ENCODE measurements around the gene FOXP3. TPM values are rescaled to one million over a fixed set of nuclear protein-coding genes. Genes with fewer than 3 reads are reported as not detected.

FOXP3 gene
- total RNA-seq, 2 donors from 2014 or later, result not detected

DNA sequence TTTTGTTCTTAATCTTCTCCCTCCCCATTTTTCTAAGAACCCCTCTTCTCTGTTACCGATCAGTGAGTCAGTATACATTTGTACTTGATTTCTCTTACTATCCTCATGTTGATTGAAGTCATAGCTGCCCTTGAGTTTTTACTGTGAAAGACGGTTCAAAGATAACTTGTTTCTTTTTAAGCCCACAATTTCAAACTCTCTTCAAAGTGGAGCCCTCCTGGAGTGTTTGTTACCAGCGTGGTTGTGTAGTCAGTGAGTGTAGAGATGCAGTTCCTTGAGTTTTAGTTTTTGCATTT lies 13.0 kb upstream of the FOXP3 start:
- no peak overlapping the region for H3K4me3 ChIP-seq
- peaks cover 0 to 8% of the 10 kb centered on the region in 2 donors for H3K4me1 ChIP-seq
- TF ChIP-seq, protein P1, sequence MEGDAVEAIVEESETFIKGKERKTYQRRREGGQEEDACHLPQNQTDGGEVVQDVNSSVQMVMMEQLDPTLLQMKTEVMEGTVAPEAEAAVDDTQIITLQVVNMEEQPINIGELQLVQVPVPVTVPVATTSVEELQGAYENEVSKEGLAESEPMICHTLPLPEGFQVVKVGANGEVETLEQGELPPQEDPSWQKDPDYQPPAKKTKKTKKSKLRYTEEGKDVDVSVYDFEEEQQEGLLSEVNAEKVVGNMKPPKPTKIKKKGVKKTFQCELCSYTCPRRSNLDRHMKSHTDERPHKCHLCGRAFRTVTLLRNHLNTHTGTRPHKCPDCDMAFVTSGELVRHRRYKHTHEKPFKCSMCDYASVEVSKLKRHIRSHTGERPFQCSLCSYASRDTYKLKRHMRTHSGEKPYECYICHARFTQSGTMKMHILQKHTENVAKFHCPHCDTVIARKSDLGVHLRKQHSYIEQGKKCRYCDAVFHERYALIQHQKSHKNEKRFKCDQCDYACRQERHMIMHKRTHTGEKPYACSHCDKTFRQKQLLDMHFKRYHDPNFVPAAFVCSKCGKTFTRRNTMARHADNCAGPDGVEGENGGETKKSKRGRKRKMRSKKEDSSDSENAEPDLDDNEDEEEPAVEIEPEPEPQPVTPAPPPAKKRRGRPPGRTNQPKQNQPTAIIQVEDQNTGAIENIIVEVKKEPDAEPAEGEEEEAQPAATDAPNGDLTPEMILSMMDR (IDR thresholded peaks at IDR 0.05), result no peak
- H3K9me3 ChIP-seq, result no peaks in the 10 kb centered on the region
- DNase-seq (ENCODE audit: low spot score), result no peak
- H3K36me3 ChIP-seq, result no peaks in the 10 kb centered on the region
- H3K27me3 ChIP-seq, result no peaks in the 10 kb centered on the region
- H3K27ac ChIP-seq, result peak overlapping the region in 1 of 2 donors; percentile 36

DNA sequence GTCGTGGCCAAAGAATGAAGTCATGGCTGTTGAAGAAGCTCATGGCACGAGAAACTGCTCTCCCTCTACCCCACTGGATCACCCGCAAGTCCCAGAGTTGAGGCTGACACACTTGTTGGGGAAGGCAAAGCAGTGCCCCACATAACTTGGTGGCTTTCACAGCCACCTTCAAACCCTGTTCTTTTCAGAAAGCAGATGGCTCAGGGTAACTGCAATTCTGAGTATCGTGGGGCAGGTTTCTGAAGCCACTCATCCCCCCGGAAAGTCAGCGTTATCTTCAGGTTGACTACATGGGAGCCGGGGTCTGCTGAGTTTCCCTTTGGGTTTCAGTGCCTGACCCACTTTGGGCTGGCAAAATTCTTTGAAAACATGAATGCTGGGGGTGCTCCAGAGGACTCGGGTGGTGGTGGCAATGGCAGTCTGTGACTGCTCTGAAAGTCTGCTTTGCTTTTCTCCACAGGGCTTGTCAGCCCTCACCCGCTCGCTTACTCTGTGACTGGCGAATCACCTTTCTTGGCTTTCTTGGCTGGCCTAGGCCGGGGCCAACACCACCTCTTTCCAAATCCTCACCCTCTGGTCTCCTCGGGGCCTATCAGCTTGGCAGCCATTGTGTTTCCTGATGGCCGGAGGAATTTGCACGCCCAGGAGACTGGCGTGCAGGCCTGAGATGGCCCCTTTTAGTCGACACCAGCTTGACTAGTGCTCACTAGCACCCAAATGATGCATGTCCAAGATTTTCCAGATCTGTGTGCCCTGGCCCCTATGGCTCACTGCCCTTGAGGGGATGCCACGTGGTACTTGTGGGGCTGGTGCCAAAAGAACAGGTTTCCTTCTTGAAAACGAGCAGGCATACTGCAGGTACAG lies 12.4 kb upstream of the FOXP3 start:
- Histone ChIP-seq H3K4me1 (peaks cover 0 to 14% of the 10 kb centered on the region in 2 donors), H3K36me3 (no peaks in the 10 kb centered on the region), H3K4me3 (no peak overlapping the region), H3K27ac (peak overlapping the region in 1 of 2 donors; percentile 36), H3K9me3 (no peaks in the 10 kb centered on the region), H3K27me3 (no peaks in the 10 kb centered on the region)
- no peak for DNase-seq (ENCODE audit: low spot score)
- TF ChIP-seq, protein P1 (IDR thresholded peaks at IDR 0.05), result no peak

DNA sequence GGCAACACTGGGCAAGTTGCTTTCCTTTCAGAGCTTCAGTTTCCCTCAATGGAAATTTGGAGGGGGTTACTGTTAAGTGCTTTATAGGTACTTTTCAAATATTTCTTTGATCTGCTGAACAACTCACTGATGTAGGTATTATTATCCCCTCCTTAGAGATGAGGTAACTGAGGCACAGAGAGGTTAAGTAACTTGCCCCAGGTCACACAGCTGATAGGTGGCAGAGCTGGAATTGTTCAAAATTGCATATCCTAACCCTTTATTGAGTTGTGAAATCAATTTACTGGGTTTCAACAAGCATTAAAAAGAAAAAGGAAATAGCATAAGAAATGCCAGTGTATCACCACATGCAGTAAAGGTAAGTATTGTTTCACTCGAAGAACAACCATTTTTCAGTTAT lies 11.7 kb upstream of the FOXP3 start:
- TF ChIP-seq, protein P1 (IDR thresholded peaks at IDR 0.05), result no peak
- Histone ChIP-seq H3K36me3 (no peaks in the 10 kb centered on the region), H3K27me3 (no peaks in the 10 kb centered on the region), H3K4me3 (no peak overlapping the region), H3K27ac (peak overlapping the region in 1 of 2 donors; percentile 36), H3K9me3 (no peaks in the 10 kb centered on the region), H3K4me1 (peaks cover 0 to 20% of the 10 kb centered on the region in 2 donors)
- DNase-seq (ENCODE audit: low spot score), result no peak

DNA sequence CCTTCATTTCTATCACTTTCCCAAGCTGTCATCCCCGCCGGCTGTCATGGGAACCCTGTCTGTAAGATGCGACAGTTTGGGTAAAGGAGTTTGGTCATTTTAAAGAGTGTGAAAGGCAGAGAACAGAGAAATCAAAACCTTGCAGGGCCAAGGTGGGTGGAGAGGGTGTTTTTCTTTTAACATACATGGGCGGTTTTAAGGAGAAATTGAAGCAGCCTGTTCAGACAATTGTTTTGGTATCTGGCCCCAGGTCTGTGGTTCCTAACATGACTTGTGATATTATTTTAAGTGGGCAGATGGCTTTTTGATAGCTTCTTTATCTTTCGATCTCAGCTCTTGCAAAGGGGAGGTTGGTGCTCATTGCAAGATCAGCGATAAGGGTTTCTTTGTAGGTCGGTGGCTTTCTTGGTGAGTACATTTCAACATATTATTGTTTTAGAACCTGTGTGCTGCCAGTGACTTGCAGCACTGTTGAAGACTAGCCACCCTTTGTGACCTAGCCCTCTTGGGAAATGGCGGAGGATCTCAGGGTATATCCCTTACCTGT lies 8.7 kb upstream of the FOXP3 start:
- H3K36me3 ChIP-seq, result no peaks in the 10 kb centered on the region
- H3K4me1 ChIP-seq, result peaks cover 0 to 30% of the 10 kb centered on the region in 2 donors
- no peaks in the 10 kb centered on the region for H3K9me3 ChIP-seq

DNA sequence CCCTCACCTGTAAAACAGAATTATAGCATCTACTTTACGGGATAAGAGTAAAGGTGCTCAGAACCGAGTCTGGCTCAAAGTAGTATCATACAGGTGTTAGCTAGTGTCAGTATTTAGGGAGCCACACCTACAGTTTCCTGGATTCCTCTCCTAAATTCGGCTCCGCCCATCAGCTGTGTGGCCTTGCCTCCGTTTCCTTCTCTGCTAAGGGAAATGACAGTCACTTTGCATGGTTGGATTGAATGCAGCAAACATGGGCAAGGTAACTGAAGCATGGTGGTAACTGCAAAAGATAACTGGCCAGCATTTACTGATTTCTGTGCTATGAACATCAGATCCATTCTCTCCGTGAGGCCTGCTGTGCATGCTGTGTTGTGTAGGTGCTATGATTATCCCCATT lies 7.9 kb upstream of the FOXP3 start:
- Histone ChIP-seq H3K36me3 (no peaks in the 10 kb centered on the region), H3K27ac (no peak overlapping the region), H3K4me3 (no peak overlapping the region), H3K9me3 (no peaks in the 10 kb centered on the region), H3K27me3 (no peaks in the 10 kb centered on the region), H3K4me1 (peaks cover 0 to 30% of the 10 kb centered on the region in 2 donors)
- TF ChIP-seq, protein P1 (IDR thresholded peaks at IDR 0.05), result no peak
- DNase-seq (ENCODE audit: low spot score), result no peak

More for the DNA sequence above, 8.7 kb upstream of the FOXP3 start:
- TF ChIP-seq, protein P1 (IDR thresholded peaks at IDR 0.05), result no peak
- Histone ChIP-seq H3K4me3 (no peak overlapping the region), H3K27ac (no peak overlapping the region), H3K27me3 (no peaks in the 10 kb centered on the region)
- no peak for DNase-seq (ENCODE audit: low spot score)
